Peyer's patch (tissue), 4 donors: Measurements from ENCODE around the gene SLC6A3. TPM values are rescaled to one million over a fixed set of nuclear protein-coding genes. Genes with fewer than 3 reads are reported as not detected.
"Not testable (repeated sequence)": the region's sequence is repeated elsewhere in the genome, so short reads cannot be mapped to it uniquely, and the experiment has no call there.

Experiments
- DNase-seq, 3 donors: peaks; one replicate each; pipeline ENCODE4 v3.0.0-alpha.2; 2017 to 2019
- H3K27ac ChIP-seq, 4 donors: fragments of 200-600 bp; sonication (generic); one replicate each; pipeline ENCODE4 v1.5.1; 2016 to 2019
- H3K27me3 ChIP-seq, 2 donors: fragments of 200-600 bp; sonication (generic); one replicate each; pipeline ENCODE4 v1.5.1; 2019
- H3K36me3 ChIP-seq, 3 donors: fragments of 200-600 bp; sonication (generic); one replicate each; pipeline ENCODE4 v1.5.1; 2016 to 2019
- H3K4me1 ChIP-seq, 4 donors: fragments of 200-600 bp; sonication (generic); one replicate each; pipeline ENCODE4 v1.5.1; 2016 to 2019
- H3K4me3 ChIP-seq, 4 donors: fragments of 200-600 bp; sonication (generic); 1 replicate in 3 of 4; 2 replicates in 1 of 4; pipeline ENCODE4 v1.5.1; 2016 to 2019; ENCODE audit warnings: mild to moderate bottlenecking in 1 of 4
- H3K9me3 ChIP-seq, 4 donors: fragments of 200-600 bp; sonication (generic); one replicate each; pipeline ENCODE4 v1.5.1; 2016 to 2019; ENCODE audit warnings: mild to moderate bottlenecking in 1 of 4
- POLR2A ChIP-seq, 2 donors: fragments of 450-650 bp; IDR thresholded peaks; one replicate each; pipeline ENCODE4 v1.5.1; 2017; ENCODE audit warnings: antibody characterized with exemption in 2 of 2, mild to moderate bottlenecking in 2 of 2, moderate library complexity in 2 of 2
- total RNA-seq, 4 donors: library from RNA; depleted of rRNA; stranded (reverse); fragments of >200 nt; gene quantifications; one replicate each; pipeline ENCODE4 v1.1.0, GENCODE V29; 2016
- TF ChIP-seq, protein P1 (sequence below), 6 experiments: fragments of 450-650 bp in 4 of 6; fragments of 200-600 bp in 2 of 6; sonication (generic) in 1 of 6; IDR thresholded peaks; one replicate each; pipeline ENCODE4 v1.5.1; 2017 to 2019; ENCODE audit warnings: antibody characterized with exemption in 6 of 6, mild to moderate bottlenecking in 3 of 6, moderate library complexity in 1 of 6

SLC6A3 gene
- total RNA-seq, 4 donors from 2014 or later, result 0.40 to 0.70 TPM; not detected in 2

- Histone ChIP-seq H3K27ac (no peak overlapping the region), H3K9me3 (no peaks in the 10 kb centered on the region), H3K36me3 (no peaks in the 10 kb centered on the region), H3K4me1 (no peaks in the 10 kb centered on the region), H3K4me3 (no peak overlapping the region), H3K27me3 (no peaks in the 10 kb centered on the region)
- DNase-seq, result no peak
- TF ChIP-seq, protein P1, sequence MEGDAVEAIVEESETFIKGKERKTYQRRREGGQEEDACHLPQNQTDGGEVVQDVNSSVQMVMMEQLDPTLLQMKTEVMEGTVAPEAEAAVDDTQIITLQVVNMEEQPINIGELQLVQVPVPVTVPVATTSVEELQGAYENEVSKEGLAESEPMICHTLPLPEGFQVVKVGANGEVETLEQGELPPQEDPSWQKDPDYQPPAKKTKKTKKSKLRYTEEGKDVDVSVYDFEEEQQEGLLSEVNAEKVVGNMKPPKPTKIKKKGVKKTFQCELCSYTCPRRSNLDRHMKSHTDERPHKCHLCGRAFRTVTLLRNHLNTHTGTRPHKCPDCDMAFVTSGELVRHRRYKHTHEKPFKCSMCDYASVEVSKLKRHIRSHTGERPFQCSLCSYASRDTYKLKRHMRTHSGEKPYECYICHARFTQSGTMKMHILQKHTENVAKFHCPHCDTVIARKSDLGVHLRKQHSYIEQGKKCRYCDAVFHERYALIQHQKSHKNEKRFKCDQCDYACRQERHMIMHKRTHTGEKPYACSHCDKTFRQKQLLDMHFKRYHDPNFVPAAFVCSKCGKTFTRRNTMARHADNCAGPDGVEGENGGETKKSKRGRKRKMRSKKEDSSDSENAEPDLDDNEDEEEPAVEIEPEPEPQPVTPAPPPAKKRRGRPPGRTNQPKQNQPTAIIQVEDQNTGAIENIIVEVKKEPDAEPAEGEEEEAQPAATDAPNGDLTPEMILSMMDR (IDR thresholded peaks at IDR 0.05), result no peak
- no peak for TF ChIP-seq POLR2A (IDR thresholded peaks at IDR 0.05)
Observed at GRCh38 chr5:1360861-1361260, 84.4 kb downstream of the SLC6A3 start.

DNA sequence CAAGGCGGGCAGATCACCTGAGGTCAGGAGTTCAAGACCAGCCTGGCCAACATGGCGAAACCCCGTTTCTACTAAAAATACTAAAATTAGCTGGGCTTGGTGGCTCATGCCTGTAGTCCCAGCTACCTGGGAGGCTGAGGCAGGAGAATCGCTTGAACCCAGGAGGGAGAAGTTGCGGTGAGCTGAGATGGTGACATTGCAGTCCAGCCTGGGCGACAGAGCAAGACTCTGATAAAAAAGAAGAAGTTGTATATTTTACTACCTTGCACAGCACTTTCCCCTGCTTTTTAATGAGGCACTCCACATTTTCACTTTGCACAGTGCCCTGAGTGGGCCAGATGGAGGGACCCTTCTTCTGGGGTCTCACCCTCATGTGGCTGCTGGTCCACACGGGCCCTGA, 84.9 kb downstream of the SLC6A3 start:
- not testable (repeated sequence) for H3K27ac ChIP-seq, H3K9me3 ChIP-seq, H3K36me3 ChIP-seq, H3K27me3 ChIP-seq, H3K4me3 ChIP-seq, DNase-seq, H3K4me1 ChIP-seq

DNA sequence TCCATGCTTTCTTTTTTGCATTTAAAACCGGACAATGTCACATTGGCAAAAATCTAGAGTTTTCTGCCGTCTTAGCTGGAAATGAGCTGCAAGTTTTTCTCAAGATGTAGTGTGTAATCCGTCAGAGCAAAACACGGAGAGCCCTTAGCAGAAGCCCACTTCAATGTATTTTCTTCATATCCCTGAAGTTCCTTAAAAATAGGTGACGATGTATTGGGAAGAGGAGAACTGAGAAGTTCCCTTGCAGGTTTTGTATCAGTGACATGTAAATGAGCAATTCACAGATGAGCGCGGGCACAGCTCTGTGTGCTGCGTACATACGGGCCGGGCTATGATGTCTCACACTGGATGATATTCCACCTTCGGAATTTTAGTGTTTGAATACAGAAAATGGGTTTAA, 85.5 kb downstream of the SLC6A3 start:
- no peaks in the 10 kb centered on the region for H3K27me3 ChIP-seq
- TF ChIP-seq POLR2A (IDR thresholded peaks at IDR 0.05), result no peak
- TF ChIP-seq, protein P1 (IDR thresholded peaks at IDR 0.05), result no peak
- no peaks in the 10 kb centered on the region for H3K4me1 ChIP-seq
- no peaks in the 10 kb centered on the region for H3K9me3 ChIP-seq
- DNase-seq, result no peak
- no peak overlapping the region for H3K27ac ChIP-seq
- H3K36me3 ChIP-seq, result no peaks in the 10 kb centered on the region
- H3K4me3 ChIP-seq, result no peak overlapping the region

GRCh38 chr5:1359031-1359645, 86.1 kb downstream of the SLC6A3 start:
- H3K27ac ChIP-seq, result no peak overlapping the region
- H3K27me3 ChIP-seq, result no peaks in the 10 kb centered on the region
- no peak for DNase-seq
- H3K4me1 ChIP-seq, result no peaks in the 10 kb centered on the region
- H3K4me3 ChIP-seq, result no peak overlapping the region
- no peaks in the 10 kb centered on the region for H3K36me3 ChIP-seq
- TF ChIP-seq POLR2A (IDR thresholded peaks at IDR 0.05), result no peak
- TF ChIP-seq, protein P1 (IDR thresholded peaks at IDR 0.05), result no peak
- no peaks in the 10 kb centered on the region for H3K9me3 ChIP-seq

DNA sequence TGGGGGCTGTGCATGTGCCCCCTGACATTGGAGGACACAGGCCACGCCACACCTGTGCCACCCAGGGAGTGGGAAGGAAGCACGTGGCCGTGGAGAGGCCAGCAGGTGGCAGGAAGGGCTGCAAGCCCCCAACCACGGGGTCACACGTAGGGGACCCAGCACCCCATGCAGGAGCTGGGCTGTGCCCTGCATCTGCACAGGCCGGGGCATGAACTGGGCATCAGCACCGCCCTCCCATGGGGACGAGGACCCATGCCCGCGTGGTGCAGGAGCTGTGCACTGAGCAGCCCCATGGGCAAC, 86.6 kb downstream of the SLC6A3 start:
- no peaks in the 10 kb centered on the region for H3K36me3 ChIP-seq
- H3K27ac ChIP-seq, result no peak overlapping the region
- no peak for TF ChIP-seq POLR2A (IDR thresholded peaks at IDR 0.05)
- no peaks in the 10 kb centered on the region for H3K27me3 ChIP-seq
- H3K4me1 ChIP-seq, result no peaks in the 10 kb centered on the region
- no peak overlapping the region for H3K4me3 ChIP-seq
- no peak for DNase-seq
- H3K9me3 ChIP-seq, result no peaks in the 10 kb centered on the region

DNA sequence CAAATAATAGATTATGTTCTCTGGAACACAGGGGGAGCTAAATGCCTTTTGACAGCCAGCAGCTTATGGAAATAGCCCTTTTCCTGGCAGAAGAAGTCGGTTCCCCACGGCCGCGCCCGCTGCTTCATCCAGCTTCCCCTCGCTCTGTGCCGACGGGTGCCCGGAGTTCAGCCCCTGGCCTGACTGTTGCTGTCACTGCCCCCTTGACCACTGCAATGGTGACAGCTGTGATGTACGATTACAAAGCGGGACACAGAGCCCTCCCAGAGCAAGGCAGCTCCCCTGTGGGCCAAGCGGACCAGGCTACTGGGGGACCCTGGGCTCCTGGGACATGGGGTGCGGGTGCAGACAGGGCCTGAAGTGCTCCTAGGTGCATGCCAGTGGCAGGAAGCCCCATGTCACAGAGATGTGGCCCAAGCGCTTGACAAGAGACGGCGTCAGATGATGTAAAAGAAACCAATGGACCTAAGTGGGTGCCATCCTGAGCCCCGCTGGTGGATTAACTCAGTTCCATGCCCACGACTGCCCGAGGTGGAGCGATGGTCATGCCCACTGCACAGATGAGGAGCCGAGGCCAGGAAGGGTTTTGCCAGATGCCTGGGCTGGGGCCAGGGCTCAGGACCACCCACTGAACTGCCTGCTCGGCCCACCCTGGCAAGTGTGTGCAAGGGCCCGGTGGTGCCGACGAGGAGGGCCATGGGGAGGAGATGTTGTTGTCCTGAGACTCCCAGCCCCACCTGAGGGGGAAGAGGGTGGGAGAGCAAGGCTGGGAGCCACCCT, 87.1 kb downstream of the SLC6A3 start:
- TF ChIP-seq, protein P1 (IDR thresholded peaks at IDR 0.05), result no peak
- no peak for TF ChIP-seq POLR2A (IDR thresholded peaks at IDR 0.05)
- Histone ChIP-seq H3K4me3 (no peak overlapping the region), H3K36me3 (no peaks in the 10 kb centered on the region), H3K4me1 (no peaks in the 10 kb centered on the region), H3K9me3 (no peaks in the 10 kb centered on the region), H3K27ac (no peak overlapping the region), H3K27me3 (no peaks in the 10 kb centered on the region)
- no peak for DNase-seq
